Measurements from ENCODE around the gene RUNX2.

DNA sequence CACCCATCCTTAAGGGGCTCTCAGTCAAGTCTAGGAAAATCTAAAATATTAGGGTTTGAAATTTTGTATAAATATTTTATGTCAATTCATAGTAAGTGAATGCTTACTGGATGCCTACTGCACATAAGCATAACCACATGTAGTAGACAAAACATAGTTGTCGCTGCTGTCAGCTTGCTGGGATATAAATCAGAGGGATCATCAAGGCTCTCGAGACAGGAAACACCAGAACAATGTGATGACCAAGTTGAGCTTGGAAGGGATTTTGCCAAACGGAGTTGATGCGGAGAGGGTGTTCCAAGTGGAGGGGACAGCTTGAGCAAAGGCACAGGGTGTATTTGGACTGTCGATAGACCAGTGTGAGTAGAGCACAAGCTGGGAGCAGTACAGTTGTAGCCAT lies 155.4 kb downstream of the RUNX2 start:
- TF ChIP-seq JUND (IDR thresholded peaks at IDR 0.05) (no peak), CTCF (IDR thresholded peaks at IDR 0.05; ENCODE audit: low read depth, low read length, missing input control) (no peak), RAD21 (IDR thresholded peaks at IDR 0.05) (no peak), YY1 (IDR thresholded peaks at IDR 0.05) (no peak)
- TF ChIP-seq, protein P1, sequence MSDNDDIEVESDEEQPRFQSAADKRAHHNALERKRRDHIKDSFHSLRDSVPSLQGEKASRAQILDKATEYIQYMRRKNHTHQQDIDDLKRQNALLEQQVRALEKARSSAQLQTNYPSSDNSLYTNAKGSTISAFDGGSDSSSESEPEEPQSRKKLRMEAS (IDR thresholded peaks at IDR 0.05), result no peak

All from liver (tissue), 3 donors.